ENCODE results near the gene ZSCAN29. TPM values are rescaled to one million over a fixed set of nuclear protein-coding genes. Genes with fewer than 3 reads are reported as not detected.

Gene ZSCAN29
- polyA plus RNA-seq, 1 donor (not counting 4 experiments of a cell fraction or from before 2014, with no cell fraction given), result 9.7 TPM

- dilution Hi-C loops (cut with MboI; ENCODE audit: extremely low pct_ligation_motif_present, low sequenced_read_pairs), result no loop called here
- Histone ChIP-seq H3K9me3 (ENCODE audit: control insufficient read depth, low read depth, low read length) (no peaks in the 10 kb centered on the region), H4K20me1 (ENCODE audit: control insufficient read depth, extremely low read depth, insufficient read depth, low read length) (peaks cover 2% of the 10 kb centered on the region), H3K9me1 (ENCODE audit: control insufficient read depth, extremely low read depth, insufficient read depth, low read length) (no peaks in the 10 kb centered on the region), H3K36me3 (ENCODE audit: control insufficient read depth in 2 of 2, extremely low read depth in 1 of 2, insufficient read depth in 2 of 2, low read length in 2 of 2) (peaks cover 12 to 16% of the 10 kb centered on the region in 2 experiments), H3K4me3 (ENCODE audit: control insufficient read depth in 2 of 3, extremely low read depth in 1 of 3, insufficient read depth in 2 of 3, low read depth in 1 of 3, low read length in 3 of 3) (no peak overlapping the region), H3K27me3 (ENCODE audit: control insufficient read depth, extremely low read depth, insufficient read depth, low read length) (no peaks in the 10 kb centered on the region), H3K79me2 (ENCODE audit: control insufficient read depth, insufficient read depth, low read length) (no peaks in the 10 kb centered on the region), H3K4me2 (ENCODE audit: control insufficient read depth, extremely low read depth, insufficient read depth, low read depth, low read length) (no peak overlapping the region), H2AFZ (ENCODE audit: control insufficient read depth, low read length) (no peak overlapping the region), H3K27ac (ENCODE audit: control insufficient read depth, insufficient read depth, low read length) (no peak overlapping the region), H3K4me1 (ENCODE audit: control insufficient read depth, extremely low read depth, insufficient read depth, low read length) (no peaks in the 10 kb centered on the region), H3K9ac (ENCODE audit: control insufficient read depth, extremely low read depth, insufficient read depth, low read length) (no peak overlapping the region)
- FAIRE-seq (no peak), DNase-seq (ENCODE audit: low read depth, low spot score) (no peak)
- TF ChIP-seq EZH2 (IDR thresholded peaks at IDR 0.05; ENCODE audit: low read length) (no peak), CTCF (optimal IDR thresholded peaks at IDR 0.05 in 1 of 3, IDR thresholded peaks at IDR 0.05 in 1 of 3, conservative IDR thresholded peaks at IDR 0.05 in 1 of 3; ENCODE audit: extremely low read depth in 1 of 3, insufficient read depth in 2 of 3, low read length in 3 of 3) (no peak)
Observed at GRCh38 chr15:43390723-43391122, 19.9 kb upstream of the ZSCAN29 start.

DNA sequence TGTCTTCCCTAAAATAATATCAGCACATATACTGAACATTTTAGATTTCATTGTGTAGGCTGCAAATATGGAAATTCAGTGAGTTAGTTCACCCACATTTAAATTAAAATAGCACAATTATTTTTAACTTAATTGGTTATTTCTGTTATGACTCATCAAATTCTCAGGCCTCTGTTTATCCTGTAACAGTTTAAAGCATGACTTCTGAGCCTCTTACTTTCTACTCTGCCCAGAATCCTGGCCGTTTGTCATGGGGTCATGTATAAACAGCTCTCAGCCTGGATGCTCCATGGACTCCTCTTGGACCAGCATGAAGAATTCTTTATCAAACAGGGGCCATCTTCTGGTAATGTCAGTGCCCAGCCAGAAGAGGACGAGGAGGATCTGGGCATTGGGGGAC is 12.2 kb upstream of the ZSCAN29 start:
- no peak overlapping the region for H3K4me2 ChIP-seq (ENCODE audit: control insufficient read depth, extremely low read depth, insufficient read depth, low read depth, low read length)
- DNase-seq (ENCODE audit: low read depth, low spot score) (no peak), FAIRE-seq (no peak)
- dilution Hi-C loops (cut with MboI; ENCODE audit: extremely low pct_ligation_motif_present, low sequenced_read_pairs), result no loop called here
- no peaks in the 10 kb centered on the region for H3K27me3 ChIP-seq (ENCODE audit: control insufficient read depth, extremely low read depth, insufficient read depth, low read length)
- H3K4me1 ChIP-seq (ENCODE audit: control insufficient read depth, extremely low read depth, insufficient read depth, low read length), result no peaks in the 10 kb centered on the region
- H3K79me2 ChIP-seq (ENCODE audit: control insufficient read depth, insufficient read depth, low read length), result no peaks in the 10 kb centered on the region
- H3K4me3 ChIP-seq (ENCODE audit: control insufficient read depth in 2 of 3, extremely low read depth in 1 of 3, insufficient read depth in 2 of 3, low read depth in 1 of 3, low read length in 3 of 3), result no peak overlapping the region
- TF ChIP-seq CTCF (optimal IDR thresholded peaks at IDR 0.05 in 1 of 3, IDR thresholded peaks at IDR 0.05 in 1 of 3, conservative IDR thresholded peaks at IDR 0.05 in 1 of 3; ENCODE audit: extremely low read depth in 1 of 3, insufficient read depth in 2 of 3, low read length in 3 of 3) (no peak), EZH2 (IDR thresholded peaks at IDR 0.05; ENCODE audit: low read length) (no peak)
- no peaks in the 10 kb centered on the region for H3K9me1 ChIP-seq (ENCODE audit: control insufficient read depth, extremely low read depth, insufficient read depth, low read length)
- H4K20me1 ChIP-seq (ENCODE audit: control insufficient read depth, extremely low read depth, insufficient read depth, low read length), result peaks cover 2% of the 10 kb centered on the region
- peaks cover 27 to 29% of the 10 kb centered on the region in 2 experiments for H3K36me3 ChIP-seq (ENCODE audit: control insufficient read depth in 2 of 2, extremely low read depth in 1 of 2, insufficient read depth in 2 of 2, low read length in 2 of 2)
- no peak overlapping the region for H3K27ac ChIP-seq (ENCODE audit: control insufficient read depth, insufficient read depth, low read length)
- no peak overlapping the region for H2AFZ ChIP-seq (ENCODE audit: control insufficient read depth, low read length)
- H3K9ac ChIP-seq (ENCODE audit: control insufficient read depth, extremely low read depth, insufficient read depth, low read length), result no peak overlapping the region
- H3K9me3 ChIP-seq (ENCODE audit: control insufficient read depth, low read depth, low read length), result no peaks in the 10 kb centered on the region

Data from keratinocyte (primary cell).